ENCODE measurements around the gene CHD6. TPM values are rescaled to one million over a fixed set of nuclear protein-coding genes. Genes with fewer than 3 reads are reported as not detected.

Gene CHD6
- total RNA-seq, 1 experiment from 2014 or later = 51.1 TPM

GRCh38 chr20:41365777-41366545 is 252.2 kb downstream of the CHD6 start:
- Histone ChIP-seq H3K27ac (no peak overlapping the region), H3K9me3 (ENCODE audit: insufficient read depth, low read depth) (no peaks in the 10 kb centered on the region), H3F3A (ENCODE audit: insufficient read depth, low read depth) (no peaks in the 10 kb centered on the region), H2AFZ (no peak overlapping the region), H4K20me1 (ENCODE audit: insufficient read depth) (no peaks in the 10 kb centered on the region), H3K79me2 (ENCODE audit: low read depth) (no peaks in the 10 kb centered on the region), H3K36me3 (ENCODE audit: low read depth) (no peaks in the 10 kb centered on the region), H3K4me3 (no peak overlapping the region), H3K4me2 (no peak overlapping the region), H3K9me2 (ENCODE audit: insufficient read depth) (no peaks in the 10 kb centered on the region), H3K4me1 (replicated peaks; ENCODE audit: insufficient read depth) (no peaks in the 10 kb centered on the region), H3K27me3 (ENCODE audit: insufficient read depth, low read depth) (peaks cover under 1% of the 10 kb centered on the region; the same call in 1 of the 2 replicates)
- DNase-seq = no peak
- CTCF ChIA-PET = no interaction called here
- intact Hi-C loops (cut with micrococcal nuclease; ENCODE audit: unreplicated experiment) = no loop called here
- POLR2A ChIA-PET (ENCODE audit: unreplicated experiment) = no interaction called here
- TF ChIP-seq EZH2 (IDR thresholded peaks at IDR 0.05; ENCODE audit: low read depth) = no peak
- TF ChIP-seq, protein P1, sequence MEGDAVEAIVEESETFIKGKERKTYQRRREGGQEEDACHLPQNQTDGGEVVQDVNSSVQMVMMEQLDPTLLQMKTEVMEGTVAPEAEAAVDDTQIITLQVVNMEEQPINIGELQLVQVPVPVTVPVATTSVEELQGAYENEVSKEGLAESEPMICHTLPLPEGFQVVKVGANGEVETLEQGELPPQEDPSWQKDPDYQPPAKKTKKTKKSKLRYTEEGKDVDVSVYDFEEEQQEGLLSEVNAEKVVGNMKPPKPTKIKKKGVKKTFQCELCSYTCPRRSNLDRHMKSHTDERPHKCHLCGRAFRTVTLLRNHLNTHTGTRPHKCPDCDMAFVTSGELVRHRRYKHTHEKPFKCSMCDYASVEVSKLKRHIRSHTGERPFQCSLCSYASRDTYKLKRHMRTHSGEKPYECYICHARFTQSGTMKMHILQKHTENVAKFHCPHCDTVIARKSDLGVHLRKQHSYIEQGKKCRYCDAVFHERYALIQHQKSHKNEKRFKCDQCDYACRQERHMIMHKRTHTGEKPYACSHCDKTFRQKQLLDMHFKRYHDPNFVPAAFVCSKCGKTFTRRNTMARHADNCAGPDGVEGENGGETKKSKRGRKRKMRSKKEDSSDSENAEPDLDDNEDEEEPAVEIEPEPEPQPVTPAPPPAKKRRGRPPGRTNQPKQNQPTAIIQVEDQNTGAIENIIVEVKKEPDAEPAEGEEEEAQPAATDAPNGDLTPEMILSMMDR (conservative IDR thresholded peaks at IDR 0.05) = no peak
- BruUV-seq (replicated peaks) = no TSS peak

DNA sequence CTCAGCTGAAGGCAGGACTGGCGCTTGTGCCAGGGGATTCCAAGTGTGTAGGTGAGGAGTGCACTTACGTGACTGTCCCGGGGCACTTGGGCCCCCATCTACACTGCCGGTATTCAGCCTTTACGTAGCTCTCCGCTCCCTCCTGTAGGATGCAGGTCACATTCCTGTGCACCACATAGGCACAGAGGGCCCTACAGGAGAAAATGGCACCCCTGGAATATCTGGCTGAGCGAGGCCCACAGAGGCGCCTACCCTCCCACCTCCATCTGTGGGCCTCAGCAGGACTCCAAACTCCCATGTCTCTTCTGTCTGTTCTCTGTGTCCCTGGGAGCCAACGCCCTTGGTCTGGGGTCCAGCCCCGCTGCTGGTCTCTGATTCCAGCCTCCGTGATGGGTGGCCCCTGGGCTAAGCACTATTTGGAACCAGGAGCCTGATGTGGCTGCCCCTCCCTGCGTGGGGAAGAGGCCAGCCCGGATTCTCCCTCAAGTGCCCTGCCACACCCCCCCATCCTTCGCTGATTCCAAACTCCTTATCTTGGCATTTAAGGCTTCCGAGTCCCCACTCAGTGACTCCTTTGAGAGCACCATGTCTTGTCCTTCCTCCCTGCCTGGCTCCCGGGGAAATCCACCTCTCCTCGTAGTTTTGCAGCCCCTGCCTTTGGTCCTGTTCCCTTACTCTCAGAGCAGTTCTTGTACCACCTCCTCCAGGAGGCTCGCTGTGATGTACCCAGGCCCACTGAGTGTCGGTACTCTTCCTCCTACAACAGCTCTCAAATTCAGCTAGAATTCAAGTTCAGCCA is 253.0 kb downstream of the CHD6 start:
- Histone ChIP-seq H3K4me3 (no peak overlapping the region), H3K27me3 (ENCODE audit: insufficient read depth, low read depth) (no peaks in the 10 kb centered on the region; the same call in 1 of the 2 replicates), H3K36me3 (ENCODE audit: low read depth) (no peaks in the 10 kb centered on the region), H3K9me2 (ENCODE audit: insufficient read depth) (no peaks in the 10 kb centered on the region), H3K27ac (no peak overlapping the region), H4K20me1 (ENCODE audit: insufficient read depth) (no peaks in the 10 kb centered on the region), H3K9me3 (ENCODE audit: insufficient read depth, low read depth) (no peaks in the 10 kb centered on the region), H2AFZ (no peak overlapping the region), H3F3A (ENCODE audit: insufficient read depth, low read depth) (no peaks in the 10 kb centered on the region), H3K4me1 (replicated peaks; ENCODE audit: insufficient read depth) (no peaks in the 10 kb centered on the region), H3K4me2 (no peak overlapping the region), H3K79me2 (ENCODE audit: low read depth) (no peaks in the 10 kb centered on the region)
- TF ChIP-seq EZH2 (IDR thresholded peaks at IDR 0.05; ENCODE audit: low read depth) = no peak
- TF ChIP-seq, protein P1 (conservative IDR thresholded peaks at IDR 0.05) = no peak
- ChIA-PET CTCF (no interaction called here), POLR2A (ENCODE audit: unreplicated experiment) (no interaction called here)
- DNase-seq = no peak
- intact Hi-C loops (cut with micrococcal nuclease; ENCODE audit: unreplicated experiment) = no loop called here
- no TSS peak for BruUV-seq (replicated peaks)

GRCh38 chr20:41364236-41364855 is 253.8 kb downstream of the CHD6 start:
- Histone ChIP-seq H3K27ac (no peak overlapping the region), H3K36me3 (ENCODE audit: low read depth) (no peaks in the 10 kb centered on the region), H3K9me2 (ENCODE audit: insufficient read depth) (no peaks in the 10 kb centered on the region), H3K27me3 (ENCODE audit: insufficient read depth, low read depth) (no peaks in the 10 kb centered on the region; the same call in 1 of the 2 replicates), H3K4me1 (replicated peaks; ENCODE audit: insufficient read depth) (no peaks in the 10 kb centered on the region), H2AFZ (no peak overlapping the region), H3K9me3 (ENCODE audit: insufficient read depth, low read depth) (no peaks in the 10 kb centered on the region), H3K4me3 (no peak overlapping the region), H3F3A (ENCODE audit: insufficient read depth, low read depth) (no peaks in the 10 kb centered on the region), H3K4me2 (no peak overlapping the region), H3K79me2 (ENCODE audit: low read depth) (no peaks in the 10 kb centered on the region), H4K20me1 (ENCODE audit: insufficient read depth) (no peaks in the 10 kb centered on the region)
- ChIA-PET CTCF (no interaction called here), POLR2A (ENCODE audit: unreplicated experiment) (no interaction called here)
- no TSS peak for BruUV-seq (replicated peaks)
- TF ChIP-seq EZH2 (IDR thresholded peaks at IDR 0.05; ENCODE audit: low read depth) = no peak
- TF ChIP-seq, protein P1 (conservative IDR thresholded peaks at IDR 0.05) = no peak
- no peak for DNase-seq
- intact Hi-C loops (cut with micrococcal nuclease; ENCODE audit: unreplicated experiment) = no loop called here

All from PC-9 (cell line).